ENCODE measurements around the gene PRC1.

The PRC1 gene

DNA sequence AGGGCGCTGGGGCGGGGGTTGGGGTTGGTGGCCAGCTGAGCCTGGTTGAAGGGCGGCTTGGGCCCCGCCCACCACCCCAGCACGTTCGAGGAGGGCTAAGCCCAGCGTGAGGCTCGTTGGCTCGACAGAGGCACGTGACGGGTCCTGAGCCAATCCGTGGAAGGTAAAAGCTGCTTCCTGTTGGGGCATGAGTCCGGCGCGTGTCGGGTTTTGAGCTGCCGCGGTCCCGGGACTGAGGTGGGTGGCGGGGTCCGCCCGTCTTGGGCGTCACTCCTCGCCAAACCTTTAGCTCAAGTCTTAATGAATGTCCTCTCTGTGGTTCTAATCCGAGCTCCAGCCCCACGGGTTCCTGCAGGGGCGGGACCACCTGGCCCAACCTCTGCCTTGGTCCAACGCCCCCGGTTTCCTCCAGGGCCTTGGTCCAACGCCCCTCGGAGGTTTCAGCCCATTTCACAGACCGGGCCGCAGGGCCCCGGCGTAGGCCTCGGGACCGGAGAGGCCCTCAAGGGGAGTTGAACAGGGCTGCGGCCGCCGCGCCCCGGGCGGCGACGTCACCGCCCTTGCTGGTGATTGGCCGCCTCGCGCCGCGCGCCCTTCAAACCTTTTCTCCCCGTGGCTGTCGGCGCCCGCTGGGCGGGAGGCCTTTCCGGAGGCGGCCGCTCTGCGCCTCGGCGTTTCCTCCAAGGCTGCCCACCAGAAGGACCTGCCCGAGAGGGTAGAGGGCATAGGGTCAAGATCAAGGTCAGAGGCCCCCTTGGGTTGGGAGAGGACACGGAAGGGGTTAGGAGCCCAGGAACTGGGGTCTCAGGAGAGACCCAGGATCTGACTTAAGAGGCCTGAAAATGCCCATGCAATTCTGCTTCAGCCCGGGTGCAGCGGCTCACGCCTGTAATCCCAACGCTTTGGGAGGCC, 39.4 kb downstream of the PRC1 start, which contains the start of gene RCCD1:
RCCD1 (plus strand) TSS at position 173 of the 912 bp plus-strand sequence. CDS start 1,851 bp downstream, outside the sequence.
- peak; percentile 76 for DNase-seq

DNA sequence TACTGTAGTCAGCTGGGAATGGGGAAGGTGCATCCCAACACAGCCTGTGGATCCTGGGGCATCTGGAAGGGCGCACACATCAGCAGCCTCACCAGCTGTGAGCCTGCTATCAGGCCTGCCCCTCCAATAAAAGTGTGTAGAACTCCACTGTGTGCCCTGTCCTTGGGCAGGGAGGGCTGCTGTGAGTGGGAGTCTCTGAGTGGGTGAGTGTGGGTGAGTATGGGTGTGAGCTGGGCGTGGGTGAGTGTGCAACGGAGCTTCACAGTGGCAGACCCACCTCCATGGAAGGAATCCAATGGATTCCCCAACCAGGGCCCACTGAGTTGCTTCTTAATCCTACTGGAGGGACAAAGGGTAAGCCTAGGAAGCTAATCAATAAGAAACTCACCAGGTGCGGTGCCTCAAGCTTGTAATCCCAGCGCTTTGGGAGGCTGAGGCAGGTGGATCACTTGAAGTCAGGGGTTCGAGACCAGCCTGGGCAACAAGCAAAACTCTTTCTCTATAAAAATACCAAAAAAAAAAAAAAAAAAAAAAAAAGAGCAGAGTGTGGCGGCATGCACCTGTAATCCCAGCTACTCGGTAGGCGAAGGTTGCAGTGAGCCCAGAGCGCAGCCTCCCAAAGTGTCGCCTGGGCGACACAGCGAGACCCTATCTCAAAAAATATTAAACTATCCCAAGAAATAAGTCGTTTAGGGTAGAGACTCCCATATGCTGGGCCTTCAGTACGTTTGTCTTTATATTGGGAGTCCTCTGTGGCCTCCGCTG, 40.2 kb downstream of the PRC1 start:
- DNase-seq, result no peak

GRCh38 chr15:90952901-90953677, 41.2 kb downstream of the PRC1 start:
- DNase-seq, result no peak

GRCh38 chr15:90950676-90951075, 43.7 kb downstream of the PRC1 start:
- DNase-seq, result no peak

GRCh38 chr15:90949979-90950675, 44.2 kb downstream of the PRC1 start:
- no peak for DNase-seq

GRCh38 chr15:90948506-90948905, 45.8 kb downstream of the PRC1 start:
- no peak for DNase-seq

- no peak for DNase-seq
Measured at GRCh38 chr15:90947577-90948357, 46.6 kb downstream of the PRC1 start.

GRCh38 chr15:90946941-90947576, 47.3 kb downstream of the PRC1 start:
- no peak for DNase-seq

DNA sequence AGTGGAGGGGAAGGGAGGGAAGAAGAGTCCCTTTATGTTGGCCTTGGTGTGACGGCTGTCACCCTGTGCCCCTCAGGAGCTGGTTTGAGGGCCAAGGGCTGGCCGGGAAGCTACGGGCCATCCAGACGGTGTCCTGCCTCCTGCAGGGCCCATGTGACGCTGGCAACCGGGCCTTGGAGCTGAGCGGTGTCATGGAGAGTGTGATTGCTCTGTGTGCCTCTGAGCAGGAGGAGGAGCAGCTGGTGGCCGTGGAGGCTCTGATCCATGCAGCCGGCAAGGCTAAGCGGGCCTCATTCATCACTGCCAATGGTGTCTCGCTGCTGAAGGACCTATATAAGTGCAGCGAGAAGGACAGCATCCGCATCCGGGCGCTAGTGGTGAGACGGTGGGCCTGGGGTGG, 47.8 kb downstream of the PRC1 start:
- DNase-seq, result no peak

DNA sequence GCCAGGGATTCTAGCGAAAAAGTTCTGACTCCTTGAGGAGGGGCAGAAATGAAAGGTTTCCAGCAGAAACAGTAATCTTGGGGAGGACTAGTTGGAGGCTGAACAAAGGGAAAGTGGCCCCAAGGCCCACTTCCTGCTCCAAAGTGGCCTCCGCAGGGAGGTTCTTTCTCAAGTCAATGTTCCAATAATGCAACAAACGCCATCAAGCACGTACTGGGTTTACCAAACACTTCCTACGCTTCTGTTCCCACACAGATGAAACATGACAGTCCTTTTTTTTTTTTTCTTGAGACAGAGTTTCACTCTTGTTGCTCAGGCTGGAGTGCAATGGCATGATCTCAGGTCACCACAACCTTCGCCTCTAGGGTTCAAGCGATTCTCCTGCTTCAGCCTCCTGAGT, 49.2 kb downstream of the PRC1 start:
- DNase-seq, result no peak

GRCh38 chr15:90942354-90943120, 51.8 kb downstream of the PRC1 start:
- no peak for DNase-seq

GRCh38 chr15:90941038-90941437, 53.3 kb downstream of the PRC1 start:
- DNase-seq, result no peak

- DNase-seq, result no peak
Measured at GRCh38 chr15:90939756-90940155, 54.6 kb downstream of the PRC1 start.

DNA sequence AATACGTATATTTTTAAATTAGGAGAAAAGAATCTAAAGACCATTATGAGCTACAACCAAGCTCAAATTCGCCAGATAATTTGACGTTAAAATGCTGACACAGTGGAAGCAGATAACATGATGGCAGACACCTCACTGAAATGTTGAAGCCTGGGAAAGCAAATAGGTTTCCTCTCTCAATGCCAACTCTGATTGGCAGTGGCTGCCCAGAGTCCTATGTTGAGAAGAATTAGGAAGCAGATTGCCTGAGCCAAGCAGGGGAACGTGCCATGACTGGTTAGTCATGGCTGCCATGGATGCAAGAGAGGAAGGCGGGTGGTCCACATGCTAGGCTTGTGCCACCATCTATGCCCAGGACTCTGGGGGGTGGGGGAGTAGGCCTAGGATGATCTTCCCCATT, 56.1 kb downstream of the PRC1 start:
- DNase-seq, result no peak

DNA sequence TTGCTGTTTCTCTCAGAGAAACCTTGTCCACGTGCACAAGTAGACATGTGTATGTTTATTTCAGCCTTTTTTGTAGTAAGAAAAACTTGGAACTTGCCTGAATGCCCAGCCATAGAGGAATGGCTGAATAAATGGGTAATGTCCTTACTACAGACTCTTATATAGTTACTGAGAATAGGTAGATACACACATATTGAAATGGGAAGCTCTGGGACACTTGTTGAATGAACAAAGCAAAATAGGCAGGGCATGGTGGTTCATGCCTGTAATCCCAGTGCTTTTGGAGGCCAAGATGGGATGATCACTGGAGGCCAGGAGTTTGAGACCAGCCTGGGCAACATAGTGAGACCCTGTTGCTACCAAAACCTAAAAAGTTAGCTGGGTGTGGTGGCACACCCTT, 57.5 kb downstream of the PRC1 start:
- no peak for DNase-seq

DNA sequence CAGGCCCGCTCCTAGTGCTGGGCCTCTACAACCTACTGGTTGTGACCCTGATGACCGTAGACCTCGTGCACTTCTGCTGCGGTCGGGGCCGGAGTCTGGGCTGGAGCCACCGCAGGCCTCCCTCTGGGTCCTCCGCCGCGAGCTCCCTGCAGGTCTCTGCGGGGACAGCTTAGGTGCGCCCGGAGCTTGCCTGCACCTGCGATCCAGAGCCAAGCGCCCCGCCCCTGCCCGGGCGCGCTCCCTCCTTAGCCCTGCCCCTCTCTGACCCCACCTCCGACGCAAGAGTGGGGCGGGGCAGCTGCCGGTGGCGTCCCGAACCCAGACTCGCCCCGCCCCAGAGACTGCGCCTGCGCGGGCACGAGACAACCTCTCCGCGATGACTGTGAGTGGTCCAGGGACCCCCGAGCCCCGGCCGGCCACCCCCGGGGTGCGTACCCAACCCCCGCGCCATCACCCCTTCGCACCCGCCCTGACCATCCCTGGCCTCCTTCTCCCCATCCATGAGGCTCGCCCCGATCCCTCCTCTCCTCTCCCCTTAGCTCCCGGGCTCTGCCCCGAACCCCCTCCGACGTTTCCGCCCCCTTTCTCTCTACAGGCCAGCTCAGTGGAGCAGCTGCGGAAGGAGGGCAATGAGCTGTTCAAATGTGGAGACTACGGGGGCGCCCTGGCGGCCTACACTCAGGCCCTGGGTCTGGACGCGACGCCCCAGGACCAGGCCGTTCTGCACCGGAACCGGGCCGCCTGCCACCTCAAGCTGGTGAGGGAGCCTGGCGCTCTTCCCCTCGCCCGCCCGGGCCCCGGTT, 59.2 kb downstream of the PRC1 start, which contains the start of gene UNC45A:
UNC45A (plus strand) TSS at position 337 of the 803 bp plus-strand sequence; CDS start at position 377, 40 bp downstream.
- DNase-seq, result peak; percentile 95

- DNase-seq, result peak; percentile 71
Measured at GRCh38 chr15:90934256-90934948, 59.9 kb downstream of the PRC1 start.

GRCh38 chr15:90933301-90933700, 61.0 kb downstream of the PRC1 start:
- DNase-seq, result no peak

- DNase-seq, result no peak
Measured at GRCh38 chr15:90932660-90932991, 61.7 kb downstream of the PRC1 start.
